GM19193 (cell line): ENCODE results near the gene PAM.

Experiments
- POLR2A ChIP-seq: IDR thresholded peaks from 4 replicates; pipeline ENCODE4 v1.6.1; 2011; ENCODE audit not compliant: insufficient read depth, insufficient read length; ENCODE audit errors: extremely low read depth

Gene PAM

GRCh38 chr5:102933316-102933715 is 178.2 kb downstream of the PAM start:
- no peak for TF ChIP-seq POLR2A

- no peak for TF ChIP-seq POLR2A
These were observed 178.8 kb downstream of the PAM start for GRCh38 chr5:102933721-102934459.

- TF ChIP-seq POLR2A = no peak
These were observed 182.8 kb downstream of the PAM start for GRCh38 chr5:102937894-102938293.

GRCh38 chr5:102941111-102941510 is 186.0 kb downstream of the PAM start:
- TF ChIP-seq POLR2A = no peak

- no peak for TF ChIP-seq POLR2A
These were observed 191.3 kb downstream of the PAM start for GRCh38 chr5:102946414-102946813.

- no peak for TF ChIP-seq POLR2A
These were observed 191.9 kb downstream of the PAM start for GRCh38 chr5:102946971-102947370.

GRCh38 chr5:102955488-102955887 is 200.4 kb downstream of the PAM start:
- no peak for TF ChIP-seq POLR2A

- no peak for TF ChIP-seq POLR2A
These were observed 201.5 kb downstream of the PAM start for GRCh38 chr5:102956599-102956998.

- TF ChIP-seq POLR2A = no peak
These were observed 202.0 kb downstream of the PAM start for GRCh38 chr5:102957141-102957540.

GRCh38 chr5:102958481-102959011 is 203.4 kb downstream of the PAM start:
- TF ChIP-seq POLR2A = no peak

- no peak for TF ChIP-seq POLR2A
These were observed 203.9 kb downstream of the PAM start for GRCh38 chr5:102959055-102959454.

GRCh38 chr5:102961671-102962070 is 206.6 kb downstream of the PAM start:
- no peak for TF ChIP-seq POLR2A

- no peak for TF ChIP-seq POLR2A
These were observed 210.5 kb downstream of the PAM start for GRCh38 chr5:102965653-102966052.

GRCh38 chr5:102969641-102970040 is 214.5 kb downstream of the PAM start:
- TF ChIP-seq POLR2A = no peak

- TF ChIP-seq POLR2A = no peak
These were observed 216.7 kb downstream of the PAM start for GRCh38 chr5:102971676-102972293.

- no peak for TF ChIP-seq POLR2A
These were observed 219.1 kb downstream of the PAM start for GRCh38 chr5:102974177-102974576.

GRCh38 chr5:102975045-102975444 is 219.9 kb downstream of the PAM start:
- no peak for TF ChIP-seq POLR2A

- no peak for TF ChIP-seq POLR2A
These were observed 220.5 kb downstream of the PAM start for GRCh38 chr5:102975457-102976182.
